Right hindlimb (tissue), 1 donor: ENCODE data around the gene LIMK2.
"Not testable (repeated sequence)": the region's sequence is repeated elsewhere in the genome, so short reads cannot be mapped to it uniquely, and the experiment has no call there.

Experiments used
- DNase-seq: peaks from one replicate; pipeline ENCODE4 v3.0.0-alpha.2; 2018

Gene LIMK2

GRCh38 chr22:31212783-31213629, 908 bp downstream of the LIMK2 start:
- DNase-seq, result no peak

DNA sequence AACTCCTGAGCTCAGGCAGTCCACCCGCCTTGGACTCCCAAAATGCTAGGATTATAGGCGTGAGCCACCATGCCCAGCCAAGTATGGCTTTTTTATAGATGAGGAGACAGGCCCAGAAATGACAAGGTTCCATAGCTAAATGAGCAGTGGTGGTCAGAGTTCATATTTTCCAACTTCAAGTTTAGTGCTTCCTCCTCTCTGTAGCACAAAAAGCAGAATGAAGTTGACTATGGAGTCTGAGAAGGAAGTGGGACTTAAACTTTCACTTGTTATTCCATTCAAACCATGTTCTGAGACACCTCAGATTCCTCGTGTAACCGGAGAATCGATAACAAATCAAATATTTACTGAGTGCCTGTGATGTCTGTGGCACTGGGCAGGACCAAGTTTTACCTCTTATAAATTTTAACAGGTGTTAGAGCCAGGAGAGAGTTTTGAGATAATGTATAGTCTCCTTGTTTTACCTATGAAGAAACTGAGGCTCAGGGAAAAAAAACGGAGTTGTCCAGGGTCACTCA, 3.0 kb downstream of the LIMK2 start:
- no peak for DNase-seq

DNA sequence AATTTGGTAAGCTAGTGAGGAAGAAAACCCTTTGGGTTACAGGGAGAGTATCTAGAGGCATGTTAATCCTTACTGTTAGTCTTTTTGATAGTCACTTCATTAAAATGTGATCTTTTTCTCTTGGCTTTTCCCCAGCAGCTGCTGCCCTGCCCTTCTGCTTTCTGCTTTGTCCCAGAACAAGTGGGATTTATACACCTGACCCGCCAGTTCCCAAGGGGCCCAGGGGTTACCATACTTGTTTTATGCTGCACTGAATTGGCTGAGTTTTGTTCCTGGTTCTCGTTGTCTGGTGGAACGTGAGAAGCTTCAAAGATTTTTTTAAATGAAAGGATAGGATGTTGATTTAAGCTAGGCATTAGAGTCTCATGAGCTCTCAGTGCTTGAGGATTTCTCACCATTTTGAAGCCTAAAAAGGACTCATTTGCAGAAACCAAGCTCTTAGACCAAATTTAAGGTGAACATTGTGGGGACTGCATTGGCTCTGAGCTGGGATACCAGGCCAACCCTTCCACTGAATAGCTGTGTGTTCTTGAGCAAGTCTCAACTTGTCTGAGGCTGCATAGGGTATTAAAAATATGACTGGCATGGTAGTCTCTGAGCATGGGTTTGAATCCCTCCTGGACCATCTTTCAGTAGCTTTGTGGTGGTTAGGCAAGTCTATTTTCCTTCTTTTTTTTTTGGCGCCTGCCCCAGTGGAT, 6.6 kb downstream of the LIMK2 start:
- no peak for DNase-seq

DNA sequence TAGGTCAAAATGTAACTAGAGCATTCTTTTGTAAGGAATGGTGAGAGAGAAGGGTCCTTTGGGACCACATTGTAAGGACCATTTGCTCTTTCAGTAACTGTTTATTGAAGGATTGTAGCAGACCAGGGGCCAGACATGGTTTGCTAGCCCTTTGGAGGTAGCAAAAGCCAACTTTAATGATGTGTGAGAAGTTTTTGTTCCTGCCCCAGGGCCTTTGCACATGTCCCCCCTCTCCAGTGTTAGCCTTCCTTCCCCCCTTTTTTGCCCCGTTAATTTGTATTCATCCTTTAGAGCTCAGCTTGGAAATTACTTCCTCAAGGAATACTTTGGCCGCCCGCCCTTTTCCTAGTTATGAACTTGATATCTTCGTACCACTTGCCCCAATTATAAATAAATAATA, 9.0 kb downstream of the LIMK2 start:
- no peak for DNase-seq

- no peak for DNase-seq
Observed at GRCh38 chr22:31222736-31223135, 10.6 kb downstream of the LIMK2 start.

GRCh38 chr22:31223786-31224191, 11.7 kb downstream of the LIMK2 start:
- DNase-seq, result no peak

DNA sequence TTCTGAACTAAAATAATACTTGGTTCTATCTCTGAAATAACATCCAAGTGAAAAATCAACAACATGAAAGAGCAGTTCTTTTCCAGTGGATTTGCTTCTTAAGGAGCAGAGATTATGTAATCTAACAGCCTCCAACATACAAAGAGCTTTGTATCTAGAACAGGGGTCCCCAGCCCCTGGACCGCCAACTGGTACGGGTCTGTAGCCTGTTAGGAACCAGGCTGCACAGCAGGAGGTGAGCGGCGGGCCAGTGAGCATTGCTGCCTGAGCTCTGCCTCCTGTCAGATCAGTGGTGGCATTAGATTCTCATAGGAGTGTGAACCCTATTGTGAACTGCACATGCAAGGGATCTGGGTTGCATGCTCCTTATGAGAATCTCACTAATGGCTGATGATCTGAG, 12.6 kb downstream of the LIMK2 start:
- not testable (repeated sequence) for DNase-seq

DNA sequence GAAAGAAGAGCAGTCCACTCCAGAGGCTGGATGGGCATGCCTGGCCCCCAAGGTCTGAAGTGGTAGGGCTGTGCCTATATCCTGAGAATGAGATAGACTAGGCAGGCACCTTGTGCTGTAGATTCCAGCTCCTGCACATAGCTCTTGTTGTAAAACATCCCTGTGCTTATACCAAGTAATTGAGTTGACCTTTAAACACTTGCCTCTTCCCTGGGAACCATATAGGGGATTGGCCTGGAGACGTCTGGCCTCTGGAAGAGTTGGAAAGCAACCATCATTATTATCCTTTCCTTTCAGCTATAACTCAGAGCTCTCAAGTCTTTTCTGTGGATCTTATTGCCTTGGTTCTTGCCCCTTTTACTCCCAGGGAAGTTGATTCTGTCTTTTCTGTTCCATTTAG, 15.1 kb downstream of the LIMK2 start:
- DNase-seq, result no peak

DNA sequence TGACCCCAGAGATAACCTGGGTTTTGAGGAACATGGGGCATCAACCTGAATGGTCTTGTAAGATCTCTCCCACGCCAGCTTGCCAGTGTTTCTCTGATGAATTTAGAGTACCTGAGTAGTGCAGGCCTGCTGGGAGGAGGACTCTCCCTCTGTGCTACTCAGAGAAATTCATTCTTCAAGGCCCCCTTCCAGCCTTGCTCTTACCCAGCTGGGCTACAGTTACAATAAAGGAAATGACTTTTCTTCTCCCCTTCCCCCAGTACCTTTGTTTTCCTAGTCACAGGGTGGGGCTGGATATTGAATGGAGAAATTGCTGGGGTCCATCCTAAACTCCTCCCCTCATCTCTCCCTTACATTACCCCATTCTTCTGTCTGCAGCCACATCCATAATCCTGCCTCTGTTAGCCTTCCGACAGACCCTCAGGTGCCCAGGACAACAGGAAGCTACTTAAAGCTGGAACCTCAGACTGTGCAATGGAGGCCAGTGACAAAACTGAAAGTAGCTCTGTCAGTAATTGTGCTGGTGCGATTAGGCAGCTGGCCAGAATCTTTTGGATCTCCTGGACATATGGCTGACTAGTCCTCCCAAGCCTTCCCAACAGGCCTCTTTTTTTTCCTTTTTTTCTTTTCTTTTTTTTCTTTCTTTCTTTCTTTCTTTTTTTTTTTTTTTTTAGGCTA, 17.4 kb downstream of the LIMK2 start:
- peak; percentile 44 for DNase-seq

- no peak for DNase-seq
Observed at GRCh38 chr22:31230155-31230870, 18.2 kb downstream of the LIMK2 start.

DNA sequence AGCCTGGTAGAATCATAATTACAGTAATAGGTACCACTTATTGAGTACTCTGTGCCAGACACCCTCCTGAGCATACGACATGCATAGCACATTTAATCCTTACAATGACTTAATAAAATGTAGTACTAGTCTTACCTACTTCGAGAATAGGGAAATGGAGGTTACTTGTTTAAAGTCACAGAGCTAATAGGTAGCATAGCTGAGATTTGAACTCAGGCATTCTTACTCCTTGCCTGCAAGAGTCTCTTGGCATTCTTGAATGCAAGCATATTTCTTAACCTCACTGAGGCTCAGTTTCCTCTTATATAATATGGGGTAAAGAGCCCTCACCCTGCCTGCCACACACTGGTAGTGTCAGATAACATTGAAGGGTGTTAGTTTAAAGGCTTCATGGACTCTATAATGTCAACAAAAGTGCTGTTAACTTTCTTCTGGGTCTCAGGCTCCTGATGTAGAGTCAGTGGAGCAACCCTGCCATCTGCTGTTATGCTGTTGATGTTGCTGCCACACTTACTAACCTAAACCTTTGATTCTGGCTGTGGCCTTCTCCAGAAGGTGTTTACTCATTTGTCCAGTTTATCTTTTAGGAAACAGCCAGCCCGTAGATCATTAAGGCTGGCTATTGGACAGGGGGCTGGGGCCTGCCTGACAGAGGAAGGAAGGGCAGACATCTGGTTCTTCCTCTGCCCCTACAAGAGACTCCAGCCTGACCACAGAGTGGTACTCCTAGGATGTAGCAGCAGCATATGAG, 18.9 kb downstream of the LIMK2 start:
- peak; percentile 55 for DNase-seq

DNA sequence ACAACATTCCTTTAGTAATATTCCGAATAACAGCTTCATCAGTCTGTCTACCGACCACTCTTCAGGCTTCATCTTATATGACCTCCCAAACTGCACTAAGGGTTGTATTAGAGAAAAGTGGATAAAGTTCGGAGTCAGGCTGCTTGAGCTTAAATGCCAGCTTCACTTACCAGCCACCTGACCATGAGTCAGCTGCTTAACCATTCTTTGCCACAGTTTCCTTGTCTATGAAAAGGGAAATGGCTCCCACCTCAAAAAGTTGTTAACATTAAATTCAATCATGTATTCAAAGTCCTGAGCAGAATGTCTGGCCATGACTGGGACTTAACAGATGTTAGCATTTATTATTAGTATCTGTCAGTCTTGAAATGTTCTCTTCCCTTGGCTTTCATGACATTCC, 20.9 kb downstream of the LIMK2 start:
- no peak for DNase-seq

DNA sequence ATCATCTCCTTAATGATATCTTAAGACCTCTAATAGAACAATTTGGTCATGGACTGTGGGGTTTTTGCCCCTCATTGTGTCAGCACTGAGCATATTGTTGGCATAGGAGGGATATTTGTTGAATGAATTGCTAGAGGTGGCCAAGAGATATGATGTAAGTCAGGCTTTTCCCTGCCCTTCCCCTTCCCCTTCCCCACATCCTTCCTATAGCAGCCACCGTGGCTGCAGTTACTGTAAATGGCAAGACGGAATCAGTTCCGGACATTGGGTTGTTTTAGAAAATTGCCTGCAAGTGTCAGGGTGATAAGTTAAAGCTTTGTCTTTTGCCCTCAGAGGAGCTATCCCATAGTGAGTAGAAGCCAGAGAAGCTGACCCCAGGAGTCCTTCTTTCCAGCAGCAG, 23.0 kb downstream of the LIMK2 start:
- no peak for DNase-seq

DNA sequence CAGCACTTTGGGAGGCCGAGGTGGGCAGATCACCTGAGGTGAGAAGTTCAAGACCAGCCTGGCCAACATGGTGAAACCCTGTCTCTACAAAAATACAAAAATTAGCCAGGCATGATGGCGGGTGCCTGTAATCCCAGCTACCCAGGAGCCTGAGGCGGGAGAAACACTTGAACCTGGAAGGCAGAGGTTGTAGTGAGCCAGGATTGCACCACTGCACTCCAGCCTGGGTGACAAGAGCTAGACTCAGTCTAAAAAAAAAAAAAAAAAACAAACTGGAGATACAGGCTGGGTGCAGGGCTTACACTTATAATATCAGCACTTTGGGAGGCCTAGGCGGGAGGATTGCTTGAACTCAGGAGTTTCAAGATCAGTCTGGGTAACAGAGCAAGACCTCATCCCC, 23.9 kb downstream of the LIMK2 start:
- DNase-seq, result not testable (repeated sequence)

GRCh38 chr22:31238057-31238456, 26.0 kb downstream of the LIMK2 start:
- DNase-seq, result no peak

DNA sequence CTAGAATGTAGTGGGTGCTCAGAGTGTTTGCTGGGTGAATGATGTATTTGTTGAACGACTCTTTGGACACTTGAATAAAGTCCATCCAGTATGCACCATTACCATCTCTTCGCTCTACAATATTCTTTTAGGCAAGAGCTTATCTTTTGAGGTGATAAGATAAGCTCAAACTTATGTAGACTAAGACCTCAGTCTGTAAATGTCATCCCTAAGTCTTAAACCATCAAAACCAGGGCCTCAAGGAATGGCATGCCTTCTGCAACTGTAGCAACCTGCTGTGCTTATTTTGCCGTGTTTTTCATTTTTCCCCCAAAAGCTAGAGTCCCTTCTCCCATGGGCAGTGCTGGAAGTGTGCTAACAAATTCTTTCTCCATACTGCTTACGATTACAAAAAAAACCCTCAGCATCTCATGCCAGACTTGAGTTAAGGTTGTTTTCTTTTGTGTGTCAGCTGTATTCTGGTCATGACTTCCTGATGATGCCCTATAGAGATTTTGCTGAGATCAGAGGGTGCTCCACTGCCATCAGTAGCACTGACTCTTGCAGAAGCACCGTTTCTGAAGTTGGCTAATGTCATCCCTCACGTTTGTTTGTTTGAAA, 27.8 kb downstream of the LIMK2 start:
- no peak for DNase-seq

DNA sequence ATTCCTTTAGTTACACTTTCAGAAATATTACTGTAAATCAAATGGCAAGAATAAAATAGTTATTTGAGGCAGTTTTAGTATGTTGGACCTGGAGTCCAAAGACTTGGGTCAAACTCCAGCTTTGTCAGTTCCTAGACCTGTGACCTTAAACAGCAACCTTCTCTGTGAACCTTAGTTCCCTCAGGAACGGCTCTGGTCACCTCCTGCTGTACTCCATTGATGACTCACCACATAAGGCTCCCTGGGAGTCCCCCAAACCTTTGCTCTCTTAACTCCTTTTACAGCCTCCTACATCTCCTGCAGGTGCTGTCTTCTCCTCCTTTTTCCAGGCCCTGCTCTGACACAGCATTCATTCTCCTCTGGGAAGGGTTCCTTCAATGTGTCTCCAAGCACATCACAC, 29.1 kb downstream of the LIMK2 start:
- no peak for DNase-seq

DNA sequence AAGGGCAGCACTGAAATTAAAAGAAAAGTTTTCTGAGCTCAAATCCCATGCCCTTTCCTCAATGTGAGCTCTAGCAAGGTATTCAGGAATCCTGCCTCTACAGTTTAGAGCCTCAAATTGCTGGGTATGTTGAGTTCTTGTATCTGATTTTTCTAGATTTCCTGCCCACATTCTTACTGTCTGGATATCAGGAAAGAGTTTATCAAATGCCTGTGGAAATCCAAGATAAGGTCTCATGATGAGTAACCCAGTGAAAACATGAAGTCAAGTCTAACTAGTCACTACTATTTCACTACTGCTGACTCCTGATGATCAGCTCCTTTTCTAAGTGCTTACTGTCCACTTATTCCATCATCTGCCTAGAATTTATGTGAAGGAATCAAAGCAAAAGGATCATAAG, 29.8 kb downstream of the LIMK2 start:
- DNase-seq, result no peak

- DNase-seq, result no peak
Observed at GRCh38 chr22:31243339-31244045, 31.4 kb downstream of the LIMK2 start.

DNA sequence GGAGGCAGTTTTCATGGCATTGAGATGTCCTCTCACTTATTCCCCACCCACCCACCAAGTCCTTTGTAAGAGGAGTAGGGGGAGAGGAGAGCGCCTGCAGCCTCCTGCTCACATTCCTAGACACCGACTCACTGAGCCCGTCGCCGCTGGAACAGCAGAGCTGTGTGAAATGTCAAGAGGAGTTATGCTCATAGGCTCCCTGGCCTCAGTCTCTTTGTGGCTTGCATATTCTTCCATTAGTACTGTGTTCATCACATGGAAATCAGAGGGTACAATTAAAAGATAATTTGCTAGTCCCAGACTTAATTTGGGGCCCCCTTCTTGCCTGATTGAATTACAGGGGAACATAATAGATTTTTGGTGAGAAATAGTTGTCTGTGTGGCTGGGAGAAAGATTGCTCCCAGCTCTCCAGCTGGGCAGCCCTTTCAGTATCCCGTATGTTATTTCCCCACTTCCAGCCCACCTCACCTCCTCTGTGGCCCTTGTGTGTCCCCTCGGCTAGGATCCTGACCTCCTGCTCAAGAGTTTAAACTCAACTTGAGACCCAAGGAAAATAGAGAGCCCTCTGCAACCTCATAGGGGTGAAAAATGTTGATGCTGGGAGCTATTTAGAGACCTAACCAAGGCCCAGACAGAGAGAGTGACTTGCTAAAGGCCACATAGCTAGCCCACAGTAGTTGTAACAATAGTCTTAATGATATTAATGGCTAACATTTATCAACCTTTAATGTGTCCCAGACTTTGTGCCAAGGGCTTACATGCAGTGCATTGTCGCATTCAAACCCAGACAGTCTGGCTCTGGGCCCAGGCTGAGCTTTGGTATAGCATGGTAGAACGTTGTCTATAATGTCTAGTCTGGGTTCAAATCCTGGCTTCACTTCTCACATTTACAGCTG, 32.2 kb downstream of the LIMK2 start:
- no peak for DNase-seq
